UCSD-AML1 (cell line): Measurements from ENCODE around the gene MICAL2.
A peak's percentile ranks its signal among the peaks of the same experiment; 100 is the strongest.

ENCODE experiments used
- DNase-seq: peaks from one replicate; lab custom pipeline; 2025; ENCODE audit not compliant: unreplicated experiment; lab: John Stamatoyannopoulos, UW

Gene MICAL2

GRCh38 chr11:12075822-12076821, 34.3 kb upstream of the MICAL2 start:
- DNase-seq, result no peak

DNA sequence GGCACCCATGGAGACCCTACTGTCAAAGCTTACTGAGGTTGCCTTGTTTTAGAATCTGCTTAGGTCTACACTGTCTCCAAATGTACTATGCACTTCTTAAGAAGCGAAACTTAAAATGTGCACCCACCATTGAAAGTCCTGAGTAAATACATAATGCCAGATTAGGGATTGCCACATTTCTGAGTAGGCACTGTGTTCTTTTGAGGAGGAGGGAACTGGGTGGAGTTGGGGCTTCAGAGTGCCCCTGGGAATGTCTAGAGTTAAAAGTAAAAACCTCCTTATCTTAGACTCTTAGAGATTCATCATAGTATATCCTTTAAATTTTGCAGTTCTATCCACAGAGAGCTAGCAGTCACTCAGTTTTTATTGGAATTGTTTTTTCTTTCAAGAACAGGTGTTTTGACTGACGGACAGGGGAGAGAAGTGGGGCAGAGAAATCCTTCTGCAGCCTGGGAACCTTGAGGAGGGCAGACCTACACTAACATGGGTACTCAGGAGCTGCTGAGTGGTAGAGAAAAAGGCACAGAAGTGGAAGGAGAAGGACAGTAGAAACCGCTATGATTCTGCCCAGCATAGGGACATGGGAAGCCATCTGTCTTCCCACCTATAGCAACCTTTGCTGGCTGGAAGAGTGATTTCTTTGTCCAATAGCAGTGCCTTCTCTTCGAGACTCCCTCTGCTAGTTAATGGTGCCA, 33.4 kb upstream of the MICAL2 start:
- DNase-seq, result no peak

DNA sequence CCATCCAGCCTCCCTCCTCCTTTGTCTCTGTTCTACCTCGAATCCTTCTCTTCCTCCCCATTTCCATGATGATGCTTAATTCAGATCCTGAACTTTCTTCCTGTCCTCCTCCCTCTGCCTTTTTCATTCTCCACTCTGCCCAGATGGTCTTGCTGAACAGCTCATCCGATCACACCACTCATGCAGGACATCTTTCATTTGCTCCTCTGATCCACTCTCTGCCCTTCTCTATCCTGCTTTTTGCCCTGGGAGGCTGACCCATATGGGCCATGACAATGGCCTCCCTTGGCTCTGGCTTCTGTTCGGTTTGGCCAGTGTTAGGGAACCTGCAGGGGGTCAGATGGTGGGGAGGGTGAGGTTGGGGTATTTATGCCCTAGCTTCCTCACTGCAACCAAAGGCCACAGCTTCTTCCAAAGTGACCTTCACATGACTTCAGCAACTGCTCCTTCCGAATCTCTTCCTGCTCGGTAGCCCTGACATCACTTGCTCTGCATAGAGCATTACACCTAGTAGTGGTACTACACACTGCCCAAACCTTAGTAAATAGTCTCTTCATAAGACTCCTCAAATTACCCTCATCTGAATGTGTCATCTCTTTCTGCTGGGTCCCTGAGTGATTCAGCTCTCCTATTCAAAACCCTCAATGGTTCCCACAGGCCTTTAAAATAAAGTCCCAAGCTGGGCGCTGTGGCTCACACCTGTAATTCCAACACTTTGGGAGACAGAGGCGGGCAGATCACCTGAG, 32.7 kb upstream of the MICAL2 start:
- DNase-seq, result no peak

DNA sequence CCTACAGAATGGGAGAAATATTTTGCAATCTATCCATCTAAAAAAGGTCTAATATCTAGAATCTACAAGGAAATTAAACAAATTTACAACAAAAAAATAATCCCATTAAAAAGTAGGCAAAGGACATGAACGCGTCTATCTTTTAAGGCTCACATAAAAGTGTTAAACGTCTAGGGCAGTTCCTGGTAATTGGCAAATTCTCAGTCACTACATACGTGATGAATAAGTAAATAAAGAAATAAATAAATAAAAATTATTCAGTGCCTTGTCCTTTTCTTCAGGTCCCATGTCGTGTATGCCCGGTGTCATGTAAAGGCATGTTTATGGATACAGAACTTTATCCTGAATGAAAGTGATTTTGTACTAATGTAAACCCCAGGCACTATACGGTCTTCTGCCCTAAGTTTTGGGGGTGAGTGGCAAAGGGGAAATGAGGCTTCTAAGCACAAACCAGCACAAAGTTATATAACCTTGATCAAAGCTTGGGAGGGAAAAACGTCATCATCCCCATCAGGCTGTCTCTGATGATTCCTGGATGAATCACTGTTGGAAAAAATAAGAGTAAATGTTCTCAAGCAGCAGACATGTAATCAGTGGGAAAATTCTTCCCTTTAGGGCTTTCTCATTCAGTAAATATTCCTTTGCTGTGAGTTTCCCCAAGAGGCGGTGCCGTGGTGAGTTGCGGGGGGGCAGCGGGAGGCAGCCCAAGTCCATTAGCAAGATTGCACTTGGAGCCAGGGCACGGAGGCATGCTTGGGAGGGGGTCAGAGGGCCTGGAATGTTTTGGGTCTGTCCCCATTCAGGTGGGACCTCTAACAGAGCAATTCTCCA, 30.4 kb upstream of the MICAL2 start:
- no peak for DNase-seq

GRCh38 chr11:12083380-12083779, 27.0 kb upstream of the MICAL2 start:
- no peak for DNase-seq

- no peak for DNase-seq
Observed at GRCh38 chr11:12084256-12084655, 26.1 kb upstream of the MICAL2 start.

- no peak for DNase-seq
Observed at GRCh38 chr11:12085371-12086251, 24.8 kb upstream of the MICAL2 start.

GRCh38 chr11:12086271-12087074, 23.9 kb upstream of the MICAL2 start:
- peak; percentile 60 for DNase-seq

DNA sequence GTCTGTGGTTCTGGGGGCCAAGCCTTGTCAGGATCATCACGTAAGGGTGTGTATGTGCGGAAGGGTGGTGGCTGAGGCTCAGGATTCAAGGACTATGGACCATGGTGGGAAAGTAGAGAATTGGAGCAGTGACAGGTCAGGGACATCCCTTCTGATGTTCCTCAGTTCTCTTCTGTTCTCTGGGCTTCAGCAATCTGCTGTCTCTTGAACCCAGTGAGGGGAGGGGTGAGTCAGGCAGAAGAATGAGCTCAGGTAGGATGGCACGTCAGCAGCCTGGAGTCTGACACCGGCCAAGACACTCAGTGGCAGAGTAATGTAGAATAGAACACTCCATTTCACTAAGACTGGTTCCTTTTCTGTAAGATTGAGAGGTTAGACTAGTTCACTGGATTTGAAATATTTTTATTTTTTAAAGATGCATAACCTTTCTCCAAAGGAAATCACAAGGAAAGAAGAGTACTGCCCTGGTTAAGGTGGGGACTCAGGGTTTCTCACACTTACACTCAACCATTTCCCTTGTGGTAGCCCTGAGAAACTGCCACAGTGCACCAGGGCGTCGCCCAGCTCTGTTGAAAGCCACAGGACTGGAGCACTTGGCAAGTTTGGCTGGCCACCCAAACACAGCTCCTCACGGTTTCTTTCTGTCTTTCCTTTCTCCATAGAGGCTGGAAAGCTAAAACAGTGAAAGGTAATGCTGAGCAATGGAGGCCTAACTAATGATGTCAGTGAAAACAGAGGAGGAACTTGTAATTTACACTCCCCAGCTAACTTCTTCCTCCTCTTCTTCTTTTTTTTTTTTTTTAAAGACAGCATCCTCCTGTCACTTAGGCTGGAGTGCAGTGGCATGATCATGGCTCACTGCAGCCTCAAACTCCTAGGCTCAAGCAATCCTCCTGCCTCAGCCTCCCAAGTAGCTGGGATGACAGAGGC, 23.1 kb upstream of the MICAL2 start:
- peak; percentile 50 for DNase-seq

DNA sequence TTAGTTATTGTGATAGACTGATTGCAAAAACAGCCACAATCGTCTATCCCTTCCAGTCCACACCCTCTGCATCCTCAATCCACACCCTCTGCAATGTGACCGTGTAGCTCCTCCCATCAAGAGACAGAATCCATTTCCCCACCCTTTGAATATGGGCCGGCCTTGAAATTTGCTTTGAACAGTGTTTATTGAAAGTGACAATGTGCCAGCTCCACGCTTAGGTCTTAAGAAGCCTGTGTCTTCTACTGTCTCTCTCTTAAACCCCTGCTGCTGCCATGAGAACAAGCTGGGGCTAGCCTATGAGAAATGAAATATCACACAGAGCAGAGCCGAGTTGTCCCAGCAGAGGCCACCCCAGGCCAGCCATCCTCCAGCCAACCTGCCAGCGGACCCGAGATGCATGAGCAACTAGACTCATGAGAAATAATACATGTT, 22.3 kb upstream of the MICAL2 start:
- DNase-seq, result peak; percentile 44

DNA sequence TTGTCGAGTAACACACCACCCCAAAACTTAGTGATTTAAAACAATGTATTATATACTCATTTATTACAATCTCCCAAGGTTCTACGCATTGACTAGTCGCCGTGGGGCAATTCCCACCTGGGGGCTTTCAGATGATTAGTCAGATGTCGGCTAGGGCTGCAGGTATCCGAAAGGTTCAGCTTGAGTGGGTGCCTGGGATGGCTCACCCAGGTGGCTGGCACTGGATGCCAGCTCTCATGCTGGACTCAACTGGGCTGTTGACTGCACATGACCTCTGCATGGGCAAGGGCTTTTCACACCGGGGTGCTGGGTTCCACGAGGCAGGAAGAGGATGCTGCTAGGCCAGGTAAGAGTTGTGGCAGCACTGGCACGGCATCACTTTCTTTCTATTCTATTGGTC, 21.9 kb upstream of the MICAL2 start:
- no peak for DNase-seq

- no peak for DNase-seq
Observed at GRCh38 chr11:12089041-12089440, 21.3 kb upstream of the MICAL2 start.

DNA sequence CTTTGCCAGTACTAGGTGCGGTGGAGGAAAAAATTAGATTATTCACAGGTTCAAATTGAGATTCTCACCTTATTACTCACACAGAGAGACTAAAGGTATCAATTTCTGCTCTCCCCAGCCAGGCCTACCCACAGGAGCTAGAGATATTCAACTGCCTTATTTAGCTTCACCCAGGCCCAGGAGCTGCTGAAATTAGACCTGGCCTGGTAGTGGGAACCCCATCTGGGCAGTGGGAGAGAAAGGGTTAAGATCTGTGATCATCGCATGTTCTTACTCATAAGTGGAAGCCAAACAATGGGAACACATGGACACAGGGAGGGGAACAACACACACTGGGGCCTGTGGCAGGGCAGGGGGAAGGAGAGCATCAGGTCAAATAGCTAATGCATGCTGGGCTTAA, 20.9 kb upstream of the MICAL2 start:
- no peak for DNase-seq

GRCh38 chr11:12090061-12090591, 20.3 kb upstream of the MICAL2 start:
- DNase-seq, result peak; percentile 62

DNA sequence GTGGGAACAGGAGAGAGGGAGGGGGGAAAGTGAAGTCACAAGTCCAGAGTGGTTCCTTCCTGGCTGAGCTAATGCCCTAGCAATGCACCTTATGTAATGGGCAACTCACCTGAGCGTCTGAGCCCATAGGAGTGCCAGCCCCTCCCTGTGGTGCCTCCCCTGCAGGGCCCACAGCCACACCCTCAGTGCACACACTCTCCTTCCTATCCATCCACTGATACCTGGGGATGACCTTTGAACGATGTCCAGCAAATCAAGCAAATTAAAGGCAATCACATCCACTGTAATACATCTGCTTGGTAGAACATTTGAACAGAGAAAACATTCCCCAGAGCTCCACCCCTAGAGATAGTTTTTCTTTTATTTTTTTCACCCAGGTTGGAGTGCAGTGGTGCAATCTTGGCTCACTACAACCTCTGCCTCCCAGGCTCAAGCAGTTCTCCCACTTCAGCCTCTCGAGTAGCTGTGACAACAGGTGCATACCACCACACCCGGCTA, 19.6 kb upstream of the MICAL2 start:
- DNase-seq, result no peak

DNA sequence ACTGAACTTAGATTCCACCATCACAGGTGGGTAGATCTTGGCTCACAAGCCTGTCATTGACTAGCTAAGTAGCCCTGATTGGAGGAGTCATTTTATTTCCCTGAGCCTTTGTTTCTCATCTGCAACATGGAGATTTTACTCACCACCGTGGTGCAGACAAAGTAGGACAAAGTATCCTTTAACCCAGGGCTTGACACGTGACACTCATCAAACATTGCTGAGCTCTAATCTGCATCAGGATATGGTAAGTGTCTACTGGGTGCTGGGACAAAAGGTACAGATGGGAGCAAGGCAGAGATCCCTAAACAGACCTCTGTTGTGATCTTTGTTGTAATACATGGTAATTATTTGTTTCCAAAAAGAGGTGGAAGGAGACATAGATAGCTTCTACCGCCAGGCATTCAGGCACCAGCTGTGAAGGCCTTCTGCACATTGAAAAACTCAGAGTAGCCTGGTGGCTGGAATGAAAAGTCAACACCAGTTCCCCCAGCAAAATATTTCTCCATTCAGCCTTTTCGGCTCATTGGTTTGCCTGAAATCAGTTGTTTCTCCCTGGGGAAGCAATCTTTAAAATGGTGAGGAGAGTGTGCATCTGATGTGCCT, 18.3 kb upstream of the MICAL2 start:
- DNase-seq, result no peak

- no peak for DNase-seq
Observed at GRCh38 chr11:12092714-12093113, 17.7 kb upstream of the MICAL2 start.
